IPS-11a (cell line): Measurements from ENCODE around the gene ADD2.
"Not testable (repeated sequence)": the region's sequence is repeated elsewhere in the genome, so short reads cannot be mapped to it uniquely, and the experiment has no call there.

ENCODE experiments used
- H3K4me3 ChIP-seq: one replicate; pipeline ENCODE4 v1.5.1; 2013; ENCODE audit warnings: low read depth, low read length, control low read depth

ADD2 gene

DNA sequence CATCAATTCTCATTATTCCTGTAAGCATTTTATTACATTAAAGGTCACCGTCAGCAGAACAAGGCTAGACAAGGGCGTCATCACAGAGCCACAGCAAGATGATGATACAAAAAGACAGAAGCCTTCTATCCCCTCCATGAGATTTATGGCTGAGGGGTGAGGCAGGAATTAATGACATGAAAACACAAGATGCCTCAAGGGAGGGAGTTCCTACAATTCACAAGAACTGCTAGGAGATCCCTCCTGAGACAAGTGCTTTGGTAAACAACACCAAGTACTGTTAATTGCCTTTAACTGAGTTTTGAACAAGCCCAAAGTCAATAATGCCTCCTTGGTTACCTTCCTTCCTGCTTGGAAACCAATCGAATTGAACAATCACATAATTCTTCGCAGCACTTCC, 14.1 kb downstream of the ADD2 start:
- H3K4me3 ChIP-seq: no peak overlapping the region

DNA sequence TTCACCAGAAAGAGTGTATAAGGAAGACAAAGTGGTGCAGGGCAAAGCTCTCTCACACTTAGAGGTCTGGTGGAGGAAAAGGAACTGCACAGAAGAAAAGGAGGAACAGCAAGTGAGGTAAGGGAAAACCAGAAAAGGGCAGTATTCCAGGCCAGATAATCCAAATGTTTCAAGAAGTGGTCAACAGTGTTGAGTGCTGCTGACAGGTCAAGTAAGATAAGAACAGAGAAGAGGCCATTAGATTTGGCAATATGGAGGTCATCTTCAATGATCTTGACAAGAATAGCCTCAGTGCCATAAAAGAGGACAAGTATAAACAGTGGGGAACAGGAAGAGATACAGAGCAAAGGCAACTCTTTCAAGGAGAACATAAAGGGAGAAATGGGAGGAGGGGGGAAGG, 15.0 kb downstream of the ADD2 start:
- no peak overlapping the region for H3K4me3 ChIP-seq

DNA sequence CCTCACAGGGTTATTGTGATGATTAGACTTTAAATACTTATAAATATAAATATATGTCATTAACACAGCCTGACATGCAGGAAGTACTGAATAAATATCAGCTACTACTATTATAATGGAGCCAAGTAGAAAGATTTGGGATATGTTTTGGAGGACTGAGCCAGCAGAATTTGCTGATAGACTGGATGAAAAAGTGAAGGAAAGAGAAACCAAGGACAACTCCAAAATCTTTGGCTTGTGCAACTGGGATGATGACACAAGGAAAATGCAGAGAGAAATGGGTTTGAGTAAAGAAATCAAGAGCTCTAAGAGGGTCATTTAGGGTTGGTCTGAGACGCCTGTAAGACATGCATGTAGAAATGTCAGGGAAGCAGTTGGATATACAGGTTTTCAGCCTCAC, 15.6 kb downstream of the ADD2 start:
- no peak overlapping the region for H3K4me3 ChIP-seq

DNA sequence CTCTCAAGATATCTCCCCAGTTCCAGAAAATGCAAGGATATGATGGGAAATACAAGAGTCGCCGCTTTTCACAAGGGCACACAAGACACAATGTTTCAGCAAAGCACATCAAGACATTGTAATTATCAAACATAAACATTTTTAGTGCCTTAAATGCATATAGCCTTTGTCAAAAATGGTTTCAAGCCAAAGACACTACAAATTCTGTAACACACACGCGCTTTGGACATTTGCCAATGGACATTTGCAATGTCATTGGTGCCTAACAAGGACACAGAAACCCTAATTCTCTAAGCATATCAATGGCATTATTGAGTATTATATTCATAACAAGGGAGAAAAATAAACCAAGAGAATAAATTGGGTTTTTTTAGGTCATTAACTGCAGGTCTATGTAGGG, 16.1 kb downstream of the ADD2 start:
- no peak overlapping the region for H3K4me3 ChIP-seq

DNA sequence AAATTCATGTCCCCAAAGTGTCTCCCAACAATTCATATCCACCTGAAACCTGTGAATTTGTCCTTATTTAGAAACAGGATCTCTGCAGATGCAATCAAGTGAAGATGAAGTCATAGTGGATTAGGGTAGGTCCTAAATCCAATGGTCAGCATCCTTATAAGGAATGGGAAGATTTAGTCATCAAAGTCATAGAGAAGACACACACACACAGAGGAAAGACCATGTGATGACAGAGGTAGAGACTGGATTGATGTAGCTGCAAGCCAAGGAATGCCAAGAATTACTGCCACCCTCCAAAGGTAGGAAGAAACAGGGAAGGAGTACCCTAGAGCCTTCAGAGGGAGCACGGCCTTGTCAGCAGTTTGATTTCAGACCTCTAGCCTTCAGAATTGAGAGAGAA, 17.7 kb downstream of the ADD2 start:
- H3K4me3 ChIP-seq: no peak overlapping the region

DNA sequence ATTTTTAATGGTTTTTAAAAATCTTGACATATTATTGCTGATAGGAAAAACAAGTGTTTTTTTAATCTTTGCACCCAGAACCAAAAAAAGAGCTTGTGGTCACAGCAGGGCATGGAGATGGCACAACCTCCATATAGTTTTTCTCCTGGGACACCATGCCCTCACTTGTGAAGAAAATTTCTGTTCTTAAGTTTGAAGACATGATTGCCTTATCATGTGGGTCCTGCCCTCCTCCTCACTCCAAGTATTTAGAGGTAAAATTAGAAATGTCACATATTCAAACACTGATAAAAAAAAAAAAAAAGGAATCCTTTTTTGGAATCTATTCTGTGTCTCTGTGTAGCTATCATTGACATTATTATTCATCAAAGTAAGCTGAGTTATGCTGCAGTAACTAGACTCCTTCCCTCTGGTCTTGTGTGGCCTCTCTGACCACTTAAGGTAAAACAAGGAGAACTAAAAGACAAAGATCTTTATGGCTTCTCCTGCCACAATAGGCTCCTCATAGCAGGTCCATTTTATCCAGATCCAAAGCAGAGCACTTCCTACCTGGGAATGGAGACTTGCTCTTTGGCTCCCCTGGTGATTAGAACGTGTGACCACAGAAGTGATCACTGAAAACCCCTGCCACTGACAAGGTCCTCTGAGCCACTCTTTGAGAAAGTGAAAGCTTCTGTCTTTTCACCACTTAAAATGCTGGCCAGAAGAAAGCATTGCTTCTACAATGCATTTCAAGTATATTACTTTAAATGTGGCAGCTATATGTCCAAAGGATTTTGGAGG, 19.8 kb downstream of the ADD2 start:
- no peak overlapping the region for H3K4me3 ChIP-seq

DNA sequence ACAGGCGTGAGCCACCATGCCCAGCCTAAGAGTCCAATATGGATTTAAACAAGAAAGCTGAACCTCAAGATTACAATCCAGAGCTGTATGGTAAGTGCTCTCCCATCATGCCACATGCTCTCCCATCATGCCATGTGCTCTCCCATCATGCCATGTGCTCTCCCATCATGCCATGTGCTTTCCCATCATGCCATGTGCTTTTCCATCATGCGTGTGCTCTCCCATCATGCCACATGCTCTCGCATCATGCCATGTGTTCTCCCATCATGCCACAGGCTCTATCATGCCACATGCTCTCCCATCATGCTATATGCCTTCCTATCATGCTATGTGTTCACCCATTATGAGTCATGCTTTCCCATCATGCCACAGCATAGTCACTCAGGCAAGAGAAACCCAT, 20.7 kb downstream of the ADD2 start:
- H3K4me3 ChIP-seq: no peak overlapping the region

DNA sequence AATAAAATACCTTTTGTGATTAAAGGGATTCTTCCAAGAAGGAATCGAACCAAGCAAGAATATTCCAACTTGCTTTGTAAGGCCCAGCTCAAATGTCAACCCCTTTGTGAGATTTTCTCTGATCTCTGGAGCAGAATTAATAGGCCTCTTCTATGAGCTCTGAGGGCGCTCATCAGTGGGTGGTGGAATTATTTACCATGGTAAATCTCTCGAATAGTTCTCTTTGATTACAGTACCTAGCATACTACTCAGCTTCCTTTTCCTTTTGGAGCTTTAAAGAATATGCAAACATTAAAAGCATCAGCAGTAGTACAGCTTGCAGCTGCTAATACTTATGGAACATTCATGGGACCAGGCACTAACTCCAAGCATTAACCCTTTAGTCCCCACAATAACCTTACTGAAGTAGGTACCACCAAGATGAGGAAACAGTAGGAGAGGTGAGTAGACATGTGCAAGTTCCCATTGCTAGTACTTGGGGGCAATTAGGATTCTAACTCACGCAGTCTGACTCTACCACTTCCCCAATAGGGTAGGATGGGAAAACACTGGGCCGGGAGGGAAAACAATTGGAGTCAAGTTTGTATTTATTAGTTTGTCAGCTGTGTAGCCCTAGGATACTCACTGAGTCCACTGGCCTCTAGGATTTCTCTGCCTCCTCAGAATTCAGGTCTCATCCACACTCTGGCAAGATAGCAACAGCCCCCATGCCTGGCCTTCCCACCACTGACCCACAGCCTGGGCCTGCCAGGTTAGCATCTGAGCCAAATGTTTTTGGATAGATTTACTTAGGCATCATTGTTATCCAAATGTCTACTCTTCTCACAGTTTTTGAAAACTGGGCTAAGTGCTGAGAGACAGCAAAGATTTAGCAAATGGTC, 21.7 kb downstream of the ADD2 start:
- no peak overlapping the region for H3K4me3 ChIP-seq

DNA sequence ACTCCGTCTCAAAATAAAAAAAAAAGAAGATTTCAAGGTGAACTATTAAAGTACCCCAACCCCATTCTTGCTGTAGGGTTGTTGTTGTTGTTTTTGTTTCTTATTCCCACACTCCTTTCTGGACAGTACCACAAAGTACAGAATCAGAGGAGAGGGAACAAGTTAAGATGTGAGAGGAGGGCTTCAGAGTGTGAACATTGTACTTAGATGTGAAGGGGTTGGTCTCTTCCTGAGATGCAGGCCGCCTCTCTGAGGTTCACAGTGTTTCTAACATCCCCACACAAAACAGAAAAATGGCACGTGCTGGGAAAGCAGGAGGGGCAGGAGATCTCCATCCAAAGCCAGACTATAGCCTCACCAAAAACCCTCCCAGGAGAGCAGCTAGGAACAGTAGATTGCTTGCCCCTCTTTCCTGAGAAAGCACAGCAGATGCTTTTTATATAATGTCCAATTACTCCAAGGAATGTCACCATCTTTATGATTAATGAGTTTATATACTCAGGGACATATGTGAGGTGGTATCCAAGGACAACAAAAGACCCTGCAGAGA, 22.6 kb downstream of the ADD2 start:
- H3K4me3 ChIP-seq: no peak overlapping the region

DNA sequence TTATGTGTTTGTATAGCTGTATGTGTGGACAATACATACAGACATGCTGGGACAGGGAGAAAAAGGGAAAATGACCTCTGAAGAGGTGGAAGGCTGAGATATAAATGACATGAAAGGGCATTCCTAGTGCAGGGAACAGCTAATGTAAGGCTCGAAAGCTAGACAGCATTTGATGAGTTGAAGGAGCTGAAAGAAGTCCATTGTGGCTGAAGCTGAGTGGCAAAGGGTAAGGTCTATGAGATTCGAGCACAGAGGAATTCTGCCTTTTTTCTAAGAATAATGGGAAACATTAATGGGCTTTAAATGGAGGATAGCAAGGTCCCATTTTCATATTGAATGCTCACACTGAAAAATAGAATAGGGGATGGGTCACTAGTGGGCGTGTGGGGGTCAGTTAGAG, 23.6 kb downstream of the ADD2 start:
- H3K4me3 ChIP-seq: no peak overlapping the region

DNA sequence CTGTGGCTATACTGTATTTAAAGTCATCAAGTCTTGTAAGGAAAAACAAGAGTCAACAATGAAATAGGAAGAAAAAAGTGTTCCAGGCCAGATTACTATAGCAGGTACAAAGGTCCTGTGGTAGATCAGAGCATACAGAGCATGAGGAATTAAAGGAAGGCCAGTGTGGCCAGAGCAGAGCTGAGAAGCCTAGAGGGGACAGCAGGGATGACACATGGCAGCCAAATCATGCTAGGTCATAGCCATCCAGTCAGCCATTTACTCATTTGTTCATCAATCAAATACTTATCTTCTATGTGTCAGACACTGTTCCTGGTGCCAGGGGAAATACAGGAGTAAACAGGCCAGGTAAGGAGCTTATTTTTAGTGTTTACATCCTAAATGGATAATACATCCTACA, 24.3 kb downstream of the ADD2 start:
- H3K4me3 ChIP-seq: no peak overlapping the region

DNA sequence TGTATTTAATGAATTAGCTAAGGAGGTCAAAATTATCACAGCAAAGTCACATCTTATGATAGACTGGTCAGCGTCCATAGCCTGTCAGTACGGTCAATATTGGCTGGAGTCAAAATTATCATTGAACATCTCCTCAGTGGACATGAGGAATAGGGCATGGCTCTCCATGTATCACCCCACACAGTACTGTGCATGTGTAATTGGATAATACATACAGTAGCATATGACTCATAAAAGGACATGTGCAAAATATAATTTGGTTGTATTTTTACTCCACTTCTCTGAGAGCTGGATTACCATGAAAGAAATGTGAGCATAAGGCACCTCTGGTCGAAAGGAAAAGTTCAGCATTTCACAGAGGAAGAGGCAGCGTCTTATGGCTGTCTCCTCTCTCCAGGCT, 24.9 kb downstream of the ADD2 start:
- no peak overlapping the region for H3K4me3 ChIP-seq

DNA sequence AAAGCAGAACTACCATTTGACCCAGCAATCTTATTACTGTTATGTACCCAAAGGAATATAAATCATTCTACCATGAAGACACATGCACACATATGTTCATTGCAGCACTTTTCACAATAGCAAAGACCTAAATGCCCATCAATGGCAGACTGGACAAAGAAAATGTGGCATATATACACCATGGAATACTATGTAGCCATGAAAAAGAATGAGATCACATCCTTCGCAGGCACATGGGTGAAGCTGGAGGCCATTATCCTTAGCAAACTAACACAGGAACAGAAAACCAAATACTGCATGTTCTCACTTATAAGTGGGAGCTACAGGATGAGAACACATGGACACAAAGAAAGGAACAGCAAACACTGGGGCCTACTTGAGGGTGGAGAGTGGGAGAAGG, 28.5 kb downstream of the ADD2 start:
- H3K4me3 ChIP-seq: not testable (repeated sequence)

DNA sequence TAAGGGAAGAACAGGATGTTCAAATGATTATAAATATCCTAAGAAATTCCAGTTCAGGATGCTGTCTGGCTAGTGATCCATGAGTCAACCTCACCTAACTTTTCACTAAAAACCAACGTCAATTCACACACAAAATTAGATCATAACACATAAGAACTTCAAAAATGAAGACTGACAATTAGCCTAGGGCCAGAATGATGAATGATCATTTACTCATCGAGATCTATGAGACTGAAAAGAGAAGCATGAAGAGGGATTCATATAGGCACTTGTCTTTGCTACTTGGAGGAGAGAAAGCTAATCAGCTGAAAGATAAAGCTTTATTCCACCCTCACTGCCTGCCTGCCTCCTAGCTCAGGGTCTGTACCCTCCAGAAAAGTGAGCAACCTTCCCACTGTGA, 29.8 kb downstream of the ADD2 start:
- H3K4me3 ChIP-seq: no peak overlapping the region

DNA sequence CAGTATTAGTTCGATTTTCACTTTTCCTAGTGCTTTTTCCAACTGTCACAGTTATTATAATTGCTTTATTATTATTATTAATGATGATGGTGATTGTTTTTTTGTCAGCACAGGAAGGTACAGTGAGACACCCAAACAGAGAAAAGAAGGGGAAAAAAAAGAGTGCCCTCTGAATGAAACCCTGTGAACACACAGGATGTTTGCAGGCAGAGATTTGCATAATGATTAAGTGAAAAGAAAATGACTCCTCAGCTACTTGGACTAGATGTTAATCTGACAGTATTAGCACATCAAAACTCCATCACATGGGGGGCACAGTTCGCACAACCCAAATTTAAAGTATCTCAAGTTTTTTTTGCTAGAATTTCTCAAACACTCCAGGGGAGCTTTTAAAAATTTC, 32.9 kb downstream of the ADD2 start:
- H3K4me3 ChIP-seq: no peak overlapping the region

DNA sequence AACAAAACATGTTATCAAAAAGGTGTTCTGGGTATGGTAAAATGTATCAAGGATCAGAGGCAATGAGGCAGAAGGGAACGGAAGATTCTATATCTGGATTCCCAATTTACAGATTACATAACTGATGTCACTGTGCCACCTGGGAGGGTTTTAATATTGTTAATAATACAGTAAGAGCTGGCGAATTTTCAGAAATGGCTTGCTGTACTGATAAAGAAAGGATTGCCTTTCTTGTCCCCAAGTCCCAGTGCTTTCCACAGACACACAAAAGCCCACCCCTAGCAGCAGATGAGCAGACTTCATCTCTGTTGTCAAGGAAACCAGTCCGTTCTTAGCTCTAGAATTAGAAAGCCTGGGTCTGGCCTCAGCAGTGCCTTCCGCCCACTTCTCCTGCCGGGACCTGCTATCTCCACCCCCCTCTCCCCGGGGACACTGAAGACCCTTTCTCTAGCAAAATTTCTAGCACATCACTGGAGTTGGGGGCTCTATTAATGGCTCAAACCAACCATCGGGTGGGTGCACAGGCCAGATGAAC, 34.3 kb downstream of the ADD2 start:
- H3K4me3 ChIP-seq: no peak overlapping the region

DNA sequence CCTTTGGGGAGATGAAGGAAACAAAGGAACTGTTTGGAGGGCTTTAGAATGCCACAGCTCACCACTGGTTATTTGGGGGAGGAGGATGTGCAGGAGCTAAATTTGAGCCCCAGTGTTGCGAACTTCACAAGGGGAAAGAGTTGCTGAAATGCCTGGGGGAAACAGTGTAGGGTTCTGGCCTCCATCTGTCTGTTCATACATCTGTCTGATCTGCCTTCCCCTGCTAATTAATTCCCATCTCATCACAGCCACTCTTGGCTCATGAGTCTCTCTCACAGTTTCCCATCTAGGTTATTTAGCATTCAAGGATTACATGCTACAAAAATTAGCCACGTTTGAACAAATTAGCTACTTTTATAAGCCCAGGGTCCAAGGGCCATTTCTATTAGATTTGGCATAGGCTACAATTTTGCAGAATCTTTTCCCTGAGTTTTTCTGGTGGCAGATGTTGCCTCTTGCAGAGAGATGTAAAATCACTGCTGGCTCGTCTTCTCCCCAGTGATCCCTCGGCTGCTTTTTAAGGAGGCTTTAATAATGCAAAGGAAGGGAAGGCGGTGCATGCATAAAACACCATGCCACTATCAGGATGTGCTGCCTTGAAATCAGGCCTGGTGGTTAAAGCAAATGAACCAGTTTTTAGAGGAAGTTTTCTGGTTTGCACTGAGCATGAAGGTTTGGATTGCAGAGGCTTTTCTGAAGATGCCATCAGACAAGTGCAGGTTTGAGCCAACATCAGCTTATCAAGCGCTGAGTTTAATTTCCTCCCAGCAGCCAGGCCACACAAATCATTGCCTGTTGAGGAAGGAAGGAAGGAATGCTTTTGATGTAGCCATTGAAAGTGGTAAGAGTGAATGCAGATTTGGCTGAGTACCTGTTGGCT, 35.0 kb downstream of the ADD2 start:
- H3K4me3 ChIP-seq: no peak overlapping the region

DNA sequence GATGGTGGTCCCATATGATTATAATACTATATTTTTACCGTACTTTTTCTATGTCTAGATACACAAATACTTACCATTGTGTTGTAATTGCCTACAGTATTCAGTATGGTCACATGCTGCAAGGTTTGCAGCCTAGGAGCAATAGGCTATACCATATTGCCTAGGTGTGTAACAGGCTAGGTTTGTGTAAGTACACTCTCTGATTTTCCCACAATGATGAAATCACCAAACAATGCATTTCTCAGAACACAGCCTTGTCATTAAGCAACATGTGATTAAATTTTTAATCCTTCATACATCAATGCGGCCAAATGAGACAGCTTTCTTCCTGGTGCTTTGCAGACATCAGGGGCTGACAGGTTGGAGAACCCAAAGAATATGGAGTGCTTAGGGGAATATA, 37.3 kb downstream of the ADD2 start:
- H3K4me3 ChIP-seq: no peak overlapping the region

DNA sequence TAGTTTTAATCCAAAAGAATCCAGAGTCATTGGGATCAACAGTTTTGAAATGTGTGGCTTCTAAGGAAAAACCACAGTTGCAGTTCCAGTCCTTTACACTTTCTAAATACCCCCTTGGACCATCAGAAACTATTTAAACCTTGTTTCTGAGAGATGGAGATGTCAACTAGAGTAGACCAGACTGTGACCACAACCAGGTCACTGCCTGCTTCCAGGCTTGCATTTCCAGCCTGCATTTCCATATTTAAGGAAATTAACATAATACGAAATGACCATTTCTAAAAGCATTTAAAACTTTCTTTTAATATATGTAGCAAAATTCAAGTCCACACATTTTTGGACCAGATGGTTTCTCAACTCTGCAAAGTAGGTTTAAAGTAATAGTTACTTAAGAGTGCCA, 38.4 kb downstream of the ADD2 start:
- H3K4me3 ChIP-seq: no peak overlapping the region

DNA sequence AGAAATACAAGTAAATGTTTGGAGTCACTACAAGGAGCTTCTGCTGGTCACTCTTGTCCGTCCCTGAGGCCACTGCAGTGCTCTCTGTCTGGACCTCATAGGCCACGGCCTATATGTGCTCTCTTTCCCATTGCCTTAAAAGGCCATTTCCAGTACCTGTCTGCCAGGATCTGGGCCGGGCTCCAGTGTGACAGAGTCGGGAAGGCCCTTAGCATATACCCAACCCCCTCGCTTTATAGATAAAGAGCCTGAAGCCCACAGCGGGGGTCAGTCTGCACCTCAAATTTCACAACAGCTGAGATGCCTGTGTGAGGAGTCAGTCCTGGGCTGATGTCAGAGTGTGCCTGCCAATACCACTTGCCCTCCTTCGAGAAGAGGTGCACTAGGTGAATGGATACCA, 39.9 kb downstream of the ADD2 start:
- no peak overlapping the region for H3K4me3 ChIP-seq
